Liver (tissue), 9 donors: ENCODE data around the gene TRNT1. TPM values are rescaled to one million over a fixed set of nuclear protein-coding genes. Genes with fewer than 3 reads are reported as not detected.

Source experiments
- DNase-seq: peaks from one replicate; pipeline ENCODE4 v3.0.0-alpha.2; 2017; ENCODE audit warnings: low spot score
- H3K27ac ChIP-seq, 2 donors: one replicate each; pipeline ENCODE4 v1.7.0; 2013; ENCODE audit warnings: inconsistent platforms in 2 of 2, low read length in 2 of 2, control low read depth in 1 of 2, low read depth in 1 of 2, mild to moderate bottlenecking in 1 of 2
- H3K27me3 ChIP-seq, 4 donors: one replicate each; pipeline versions ENCODE4 v1.6.1 to v1.7.0; 2013; ENCODE audit warnings: low read length in 3 of 4, inconsistent platforms in 1 of 4, mild to moderate bottlenecking in 1 of 4, moderate library complexity in 1 of 4; ENCODE audit not compliant: control insufficient read depth in 4 of 4, insufficient read depth in 4 of 4
- H3K36me3 ChIP-seq, 4 donors: one replicate each; pipeline versions ENCODE4 v1.6.1 to v1.7.0; 2013; ENCODE audit warnings: low read length in 3 of 4, mild to moderate bottlenecking in 3 of 4, low read depth in 1 of 4, moderate library complexity in 1 of 4; ENCODE audit not compliant: control insufficient read depth in 4 of 4, insufficient read depth in 3 of 4
- H3K4me1 ChIP-seq, 4 donors: one replicate each; pipeline versions ENCODE4 v1.6.1 to v1.7.0; 2013; ENCODE audit warnings: low read length in 3 of 4, mild to moderate bottlenecking in 3 of 4, moderate library complexity in 1 of 4; ENCODE audit not compliant: control insufficient read depth in 4 of 4, insufficient read depth in 4 of 4
- H3K4me3 ChIP-seq, 3 donors: one replicate each; pipeline versions ENCODE4 v1.6.1 to v1.7.0; 2013; ENCODE audit warnings: low read length in 3 of 3, control low read depth in 1 of 3, low read depth in 1 of 3, mild to moderate bottlenecking in 1 of 3
- H3K9ac ChIP-seq, 2 donors: one replicate each; pipeline ENCODE4 v1.7.0; 2013; ENCODE audit warnings: low read length in 2 of 2, mild to moderate bottlenecking in 2 of 2, moderate library complexity in 2 of 2, control low read depth in 1 of 2, low read depth in 1 of 2
- H3K9me3 ChIP-seq, 4 donors: one replicate each; pipeline versions ENCODE4 v1.6.1 to v1.7.0; 2013; ENCODE audit warnings: low read length in 3 of 4; ENCODE audit not compliant: control insufficient read depth in 4 of 4
- FOXA1 ChIP-seq: IDR thresholded peaks from 2 replicates; pipeline ENCODE4 v1.6.1; 2016; ENCODE audit warnings: antibody characterized with exemption
- FOXA2 ChIP-seq: IDR thresholded peaks from 2 replicates; pipeline ENCODE4 v1.6.1; 2016; ENCODE audit warnings: antibody characterized with exemption
- GABPA ChIP-seq, 2 donors: IDR thresholded peaks in 1 of 2; conservative IDR thresholded peaks in 1 of 2; 2 replicates each; pipeline ENCODE4 v1.6.1; 2016; ENCODE audit warnings: antibody characterized with exemption in 2 of 2, mild to moderate bottlenecking in 1 of 2, moderate library complexity in 1 of 2
- HNF4G ChIP-seq: IDR thresholded peaks from 2 replicates; pipeline ENCODE4 v1.6.1; 2016; ENCODE audit warnings: antibody characterized with exemption
- JUND ChIP-seq, 2 donors: IDR thresholded peaks; 2 replicates each; pipeline ENCODE4 v1.6.1; 2016; ENCODE audit warnings: antibody characterized with exemption in 2 of 2
- NR2F2 ChIP-seq: IDR thresholded peaks from 2 replicates; pipeline ENCODE4 v1.6.1; 2016; ENCODE audit warnings: antibody characterized with exemption
- SP1 ChIP-seq: IDR thresholded peaks from 2 replicates; pipeline ENCODE4 v1.6.1; 2018; ENCODE audit warnings: antibody characterized with exemption, mild to moderate bottlenecking
- TAF1 ChIP-seq: conservative IDR thresholded peaks from 2 replicates; pipeline ENCODE4 v1.6.1; 2016; ENCODE audit warnings: antibody characterized with exemption, mild to moderate bottlenecking
- YY1 ChIP-seq: IDR thresholded peaks from 2 replicates; pipeline ENCODE4 v1.6.1; 2016; ENCODE audit warnings: antibody characterized with exemption, mild to moderate bottlenecking
- WGBS: extraction: QIAGEN DNeasy Blood & Tissue Kit; methylation state at CpG from one replicate; pipeline ENCODE4 v1.1.7; 2013; 5-methylcytosine and 5-hydroxymethylcytosine counted together
- polyA plus RNA-seq, 2 donors: library from polyadenylated mRNA; stranded (reverse) in 1 of 2; unstranded in 1 of 2; fragments of 200-250 nt in 1 of 2; fragments of >200 nt in 1 of 2; fragmentation: Nextera tagmentation in 1 of 2; extraction: Ambion mirVana in 1 of 2; gene quantifications; one replicate each; pipeline versions ENCODE4 v1.2.1 to v1.2.3, GENCODE V29; 2013 to 2015
- total RNA-seq, 2 donors: library from RNA; depleted of rRNA; stranded (reverse); fragments of >200 nt; gene quantifications; one replicate each; pipeline ENCODE4 v1.2.3, GENCODE V29; 2014
- TF ChIP-seq, protein P1 (sequence below): IDR thresholded peaks from 2 replicates; pipeline ENCODE4 v1.6.1; 2016; ENCODE audit warnings: antibody characterized with exemption
- TF ChIP-seq, protein P2 (sequence below): IDR thresholded peaks from 2 replicates; pipeline ENCODE4 v1.6.1; 2016; ENCODE audit warnings: antibody characterized with exemption
- TF ChIP-seq, protein P3 (sequence below): IDR thresholded peaks from 2 replicates; pipeline ENCODE4 v1.6.1; 2016; ENCODE audit warnings: antibody characterized with exemption
- TF ChIP-seq, protein P4 (sequence below): fragments of 150-350 bp; IDR thresholded peaks from 2 replicates; pipeline ENCODE4 v1.5.1; 2017; ENCODE audit warnings: improper control_type of control experiment, low read depth, low read length; ENCODE audit not compliant: missing input control
- donor health status: healthy.
- donor health status: healthy.
- donor health status: healthy.
- donor health status: healthy.
- donor health status: healthy.

TRNT1 gene
- total and polyA plus RNA-seq, 4 donors = 6.4 to 18.2 (median 11.3) TPM

DNA sequence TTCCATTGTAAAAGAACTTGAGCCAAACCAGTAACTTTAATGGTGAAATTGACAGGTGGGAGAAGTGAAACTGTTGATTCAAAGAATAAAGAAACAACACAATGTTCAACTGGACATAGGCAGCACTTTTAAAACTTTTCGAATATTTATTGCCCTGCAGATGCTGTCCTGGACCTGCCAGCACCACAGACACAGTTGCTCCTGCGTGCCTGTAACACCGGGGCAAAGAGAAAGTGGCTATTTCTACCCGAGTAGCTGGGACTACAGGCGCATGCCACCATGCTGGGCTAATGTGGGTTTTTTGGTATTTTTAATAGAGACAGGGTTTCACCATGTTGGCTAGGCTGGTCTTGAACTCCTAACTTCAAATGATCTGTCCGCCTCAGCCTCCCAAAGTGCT is 24.0 kb upstream of the TRNT1 start:
- Histone ChIP-seq H3K4me3 (no peak overlapping the region), H3K4me1 (no peaks in the 10 kb centered on the region), H3K27me3 (peaks cover 0 to 2% (median 0%) of the 10 kb centered on the region in 4 donors), H3K27ac (no peak overlapping the region), H3K9ac (no peak overlapping the region), H3K9me3 (no peaks in the 10 kb centered on the region), H3K36me3 (no peaks in the 10 kb centered on the region)
- 78% methylated on average over 6 of the region's 6 CpGs for WGBS
- TF ChIP-seq, protein P1, sequence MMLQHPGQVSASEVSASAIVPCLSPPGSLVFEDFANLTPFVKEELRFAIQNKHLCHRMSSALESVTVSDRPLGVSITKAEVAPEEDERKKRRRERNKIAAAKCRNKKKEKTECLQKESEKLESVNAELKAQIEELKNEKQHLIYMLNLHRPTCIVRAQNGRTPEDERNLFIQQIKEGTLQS = no peak
- no peak for TF ChIP-seq JUND (IDR thresholded peaks at IDR 0.05)
- no peak for TF ChIP-seq NR2F2
- DNase-seq = no peak

DNA sequence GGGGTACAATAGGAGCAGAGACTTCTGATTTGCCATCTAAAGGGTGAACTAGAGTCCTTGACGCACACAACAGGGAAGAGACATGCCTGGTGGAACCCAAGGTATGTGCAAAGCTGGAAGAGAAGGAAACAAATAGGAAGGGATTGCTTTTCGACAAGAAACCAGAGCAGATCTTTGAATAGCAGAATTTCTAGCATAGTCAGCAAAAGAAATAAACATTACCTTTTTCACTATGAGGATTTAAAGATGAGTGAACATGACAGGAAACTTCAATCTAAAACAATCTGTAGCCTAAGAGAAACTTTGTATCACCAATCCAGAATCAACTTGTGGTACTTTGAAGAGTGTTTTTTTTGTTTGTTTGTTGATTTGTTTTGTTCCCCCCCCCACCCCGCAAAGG is 21.5 kb upstream of the TRNT1 start:
- H3K36me3 ChIP-seq = no peaks in the 10 kb centered on the region
- H3K9me3 ChIP-seq = no peaks in the 10 kb centered on the region
- H3K9ac ChIP-seq = no peak overlapping the region
- no peak for TF ChIP-seq HNF4G
- TF ChIP-seq YY1 = no peak
- no peak for TF ChIP-seq TAF1
- TF ChIP-seq, protein P2, sequence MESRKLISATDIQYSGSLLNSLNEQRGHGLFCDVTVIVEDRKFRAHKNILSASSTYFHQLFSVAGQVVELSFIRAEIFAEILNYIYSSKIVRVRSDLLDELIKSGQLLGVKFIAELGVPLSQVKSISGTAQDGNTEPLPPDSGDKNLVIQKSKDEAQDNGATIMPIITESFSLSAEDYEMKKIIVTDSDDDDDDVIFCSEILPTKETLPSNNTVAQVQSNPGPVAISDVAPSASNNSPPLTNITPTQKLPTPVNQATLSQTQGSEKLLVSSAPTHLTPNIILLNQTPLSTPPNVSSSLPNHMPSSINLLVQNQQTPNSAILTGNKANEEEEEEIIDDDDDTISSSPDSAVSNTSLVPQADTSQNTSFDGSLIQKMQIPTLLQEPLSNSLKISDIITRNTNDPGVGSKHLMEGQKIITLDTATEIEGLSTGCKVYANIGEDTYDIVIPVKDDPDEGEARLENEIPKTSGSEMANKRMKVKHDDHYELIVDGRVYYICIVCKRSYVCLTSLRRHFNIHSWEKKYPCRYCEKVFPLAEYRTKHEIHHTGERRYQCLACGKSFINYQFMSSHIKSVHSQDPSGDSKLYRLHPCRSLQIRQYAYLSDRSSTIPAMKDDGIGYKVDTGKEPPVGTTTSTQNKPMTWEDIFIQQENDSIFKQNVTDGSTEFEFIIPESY = no peak
- no peaks in the 10 kb centered on the region for H3K4me1 ChIP-seq
- H3K27me3 ChIP-seq = peaks cover 0 to 2% (median 0%) of the 10 kb centered on the region in 4 donors
- WGBS = 88% methylated on average over 3 of the region's 3 CpGs
- no peak for DNase-seq
- no peak overlapping the region for H3K4me3 ChIP-seq
- no peak overlapping the region for H3K27ac ChIP-seq

DNA sequence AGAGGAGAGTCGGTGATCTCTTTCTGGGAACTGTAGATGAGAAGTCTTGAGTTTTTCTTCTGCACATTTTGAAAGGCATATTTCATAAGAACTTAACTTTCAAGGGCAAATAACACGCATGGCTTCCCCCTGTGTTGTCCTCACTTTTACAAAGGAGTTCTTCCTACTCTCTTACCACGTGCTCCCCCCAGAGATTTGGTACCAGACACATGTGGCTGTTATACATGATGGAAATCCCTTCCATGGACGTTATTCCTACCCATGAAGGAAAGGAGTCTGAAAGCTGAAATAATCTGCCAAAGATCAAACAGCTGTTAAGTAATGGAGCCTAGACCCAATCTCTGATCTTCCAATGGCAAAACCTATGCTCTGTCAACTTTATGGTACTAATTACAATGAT is 20.9 kb upstream of the TRNT1 start:
- Histone ChIP-seq H3K36me3 (no peaks in the 10 kb centered on the region), H3K27ac (no peak overlapping the region), H3K27me3 (peaks cover 0 to 4% (median 1%) of the 10 kb centered on the region in 4 donors), H3K4me1 (no peaks in the 10 kb centered on the region), H3K9me3 (no peaks in the 10 kb centered on the region), H3K9ac (no peak overlapping the region), H3K4me3 (no peak overlapping the region)
- no peak for DNase-seq
- no peak for TF ChIP-seq FOXA2
- TF ChIP-seq SP1 = no peak
- TF ChIP-seq FOXA1 = no peak
- TF ChIP-seq, protein P1 = no peak
- TF ChIP-seq GABPA (IDR thresholded peaks at IDR 0.05 in 1 of 2, conservative IDR thresholded peaks at IDR 0.05 in 1 of 2) = no peak
- WGBS = 73% methylated on average over 4 of the region's 4 CpGs

DNA sequence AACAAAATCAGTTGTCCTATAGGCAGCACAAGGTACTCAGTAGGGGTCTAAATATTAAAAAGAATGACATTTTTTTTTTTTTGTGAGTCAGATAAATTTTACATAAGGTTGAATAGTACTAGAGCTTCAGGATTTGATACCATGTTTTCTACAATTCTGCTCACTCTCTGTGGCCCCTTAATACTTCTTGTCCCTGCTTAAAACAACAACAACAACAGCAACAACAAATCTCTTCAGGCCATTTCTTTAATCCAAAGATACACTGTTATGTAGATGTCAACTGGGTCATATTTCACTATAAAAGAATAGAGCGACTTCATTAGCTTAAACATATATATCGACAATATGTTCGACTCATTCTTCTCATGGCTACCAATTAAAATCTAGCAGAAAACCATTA is 19.6 kb upstream of the TRNT1 start:
- 96% methylated on average over 3 of the region's 3 CpGs for WGBS
- Histone ChIP-seq H3K4me1 (no peaks in the 10 kb centered on the region), H3K9me3 (no peaks in the 10 kb centered on the region), H3K36me3 (no peaks in the 10 kb centered on the region), H3K4me3 (no peak overlapping the region), H3K27me3 (peaks cover 0 to 4% (median 0%) of the 10 kb centered on the region in 4 donors), H3K27ac (no peak overlapping the region), H3K9ac (no peak overlapping the region)
- DNase-seq = no peak
- TF ChIP-seq, protein P3, sequence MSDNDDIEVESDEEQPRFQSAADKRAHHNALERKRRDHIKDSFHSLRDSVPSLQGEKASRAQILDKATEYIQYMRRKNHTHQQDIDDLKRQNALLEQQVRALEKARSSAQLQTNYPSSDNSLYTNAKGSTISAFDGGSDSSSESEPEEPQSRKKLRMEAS = no peak
- TF ChIP-seq, protein P1 = no peak
- TF ChIP-seq FOXA2 (no peak), HNF4G (no peak), GABPA (IDR thresholded peaks at IDR 0.05 in 1 of 2, conservative IDR thresholded peaks at IDR 0.05 in 1 of 2) (no peak), TAF1 (no peak)
- TF ChIP-seq, protein P4, sequence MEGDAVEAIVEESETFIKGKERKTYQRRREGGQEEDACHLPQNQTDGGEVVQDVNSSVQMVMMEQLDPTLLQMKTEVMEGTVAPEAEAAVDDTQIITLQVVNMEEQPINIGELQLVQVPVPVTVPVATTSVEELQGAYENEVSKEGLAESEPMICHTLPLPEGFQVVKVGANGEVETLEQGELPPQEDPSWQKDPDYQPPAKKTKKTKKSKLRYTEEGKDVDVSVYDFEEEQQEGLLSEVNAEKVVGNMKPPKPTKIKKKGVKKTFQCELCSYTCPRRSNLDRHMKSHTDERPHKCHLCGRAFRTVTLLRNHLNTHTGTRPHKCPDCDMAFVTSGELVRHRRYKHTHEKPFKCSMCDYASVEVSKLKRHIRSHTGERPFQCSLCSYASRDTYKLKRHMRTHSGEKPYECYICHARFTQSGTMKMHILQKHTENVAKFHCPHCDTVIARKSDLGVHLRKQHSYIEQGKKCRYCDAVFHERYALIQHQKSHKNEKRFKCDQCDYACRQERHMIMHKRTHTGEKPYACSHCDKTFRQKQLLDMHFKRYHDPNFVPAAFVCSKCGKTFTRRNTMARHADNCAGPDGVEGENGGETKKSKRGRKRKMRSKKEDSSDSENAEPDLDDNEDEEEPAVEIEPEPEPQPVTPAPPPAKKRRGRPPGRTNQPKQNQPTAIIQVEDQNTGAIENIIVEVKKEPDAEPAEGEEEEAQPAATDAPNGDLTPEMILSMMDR = no peak
- TF ChIP-seq, protein P2 = no peak
